Skeletal muscle cell (primary cell): ENCODE measurements around the gene PARD3B.

Experiments
- DNase-seq: peaks from one replicate; pipeline ENCODE4 v3.0.0-alpha.2; 2010; ENCODE audit warnings: low read depth
- H3K4me3 ChIP-seq: 2 replicates; pipeline ENCODE4 v1.5.1; 2011; ENCODE audit warnings: low read depth, mild to moderate bottlenecking, control low read depth, low read length, moderate library complexity

Gene PARD3B

DNA sequence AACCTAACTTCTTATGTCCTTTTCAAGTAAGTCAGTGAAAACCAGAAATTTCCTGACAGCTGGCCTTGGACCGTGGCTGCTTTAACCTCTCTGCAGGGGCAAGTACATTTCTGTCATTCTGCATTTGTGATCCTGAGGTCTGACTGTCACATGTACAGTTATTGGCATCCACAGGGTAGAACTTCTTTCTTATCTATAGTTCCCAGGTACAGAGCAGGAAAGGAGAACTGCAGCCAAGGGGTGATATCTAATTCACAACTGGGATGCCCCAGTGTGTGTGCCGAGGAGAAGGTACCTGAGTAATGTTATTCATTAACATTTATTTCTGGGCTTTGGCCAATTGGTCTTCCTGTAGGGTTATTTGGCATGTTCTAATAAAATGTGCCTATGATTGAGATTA, 468.9 kb downstream of the PARD3B start:
- no peak for DNase-seq
- H3K4me3 ChIP-seq: no peak overlapping the region

DNA sequence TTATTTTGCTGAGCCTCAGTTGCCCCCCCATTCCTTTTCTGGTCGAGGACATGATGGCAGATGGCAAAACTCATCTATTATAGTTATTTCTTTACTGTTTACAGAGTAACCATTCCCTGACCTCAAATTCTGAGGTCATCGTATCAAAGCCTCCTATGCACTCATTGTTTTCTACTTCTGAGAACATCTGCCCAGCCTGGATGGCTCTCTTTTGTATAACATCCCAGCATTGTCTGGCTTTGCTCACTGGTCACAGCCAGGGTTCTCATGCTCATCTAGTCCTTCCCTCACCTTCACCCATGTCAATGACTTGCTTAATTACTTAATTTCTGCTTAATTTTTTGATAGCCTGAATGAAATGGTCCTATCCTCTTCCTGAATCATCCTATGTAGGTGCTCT, 472.1 kb downstream of the PARD3B start:
- no peak for DNase-seq
- no peak overlapping the region for H3K4me3 ChIP-seq

DNA sequence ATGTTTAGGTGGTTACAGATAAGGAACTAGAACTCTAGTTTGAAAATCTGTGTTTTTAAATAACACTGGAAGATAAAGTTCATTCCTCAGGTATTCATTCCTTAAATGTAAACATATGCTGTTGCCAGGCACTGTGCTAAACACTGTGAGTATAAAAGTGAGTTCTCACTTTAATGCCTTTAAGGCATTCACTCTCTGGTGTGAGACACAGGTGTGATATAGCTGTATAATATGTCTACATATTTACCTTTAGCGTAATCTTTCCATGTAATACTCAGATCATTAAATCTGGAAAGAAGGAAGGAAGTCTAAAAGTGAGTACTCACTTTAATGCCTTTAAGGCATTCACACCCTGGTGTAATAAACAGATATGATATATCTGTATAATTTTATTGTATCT, 472.6 kb downstream of the PARD3B start:
- DNase-seq: no peak
- no peak overlapping the region for H3K4me3 ChIP-seq

DNA sequence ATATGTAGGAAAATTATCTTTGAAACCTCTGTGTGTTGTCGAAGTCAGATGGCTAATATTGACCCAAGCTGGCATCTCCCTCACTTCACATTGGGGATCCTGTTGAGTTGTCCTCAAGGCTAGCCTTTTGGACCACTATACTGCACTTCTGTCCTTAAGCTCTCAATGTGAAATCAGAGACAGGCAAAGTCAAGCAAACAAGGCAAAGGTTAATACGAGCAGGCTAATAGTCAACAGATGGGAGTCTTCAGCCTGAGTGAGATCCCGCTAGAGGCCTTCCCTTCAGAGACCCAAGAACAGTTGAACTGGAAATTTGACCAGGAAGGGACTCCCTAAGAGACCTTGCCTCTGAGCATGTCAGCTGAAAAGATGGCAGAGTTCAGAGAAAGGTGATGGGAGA, 475.4 kb downstream of the PARD3B start:
- no peak for DNase-seq
- H3K4me3 ChIP-seq: no peak overlapping the region

DNA sequence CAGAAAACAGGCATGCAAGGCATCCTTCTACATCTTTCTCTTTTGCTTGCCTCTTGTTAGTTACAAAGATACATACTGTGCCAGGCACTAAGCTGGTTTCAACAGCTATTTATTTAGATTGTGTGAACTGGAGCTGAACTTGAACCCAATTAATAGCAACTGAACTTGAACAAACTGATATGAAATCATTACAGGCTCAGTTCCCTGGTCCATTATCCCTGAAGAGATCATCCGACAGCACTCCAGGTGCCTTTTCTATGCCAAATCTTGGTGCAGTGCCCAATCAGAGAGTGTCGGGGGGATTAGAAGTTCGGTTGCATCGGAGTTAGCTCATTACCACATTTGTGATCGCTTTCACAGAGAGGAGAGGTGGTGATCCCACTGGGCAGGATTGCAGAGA, 477.6 kb downstream of the PARD3B start:
- no peak overlapping the region for H3K4me3 ChIP-seq
- DNase-seq: no peak

DNA sequence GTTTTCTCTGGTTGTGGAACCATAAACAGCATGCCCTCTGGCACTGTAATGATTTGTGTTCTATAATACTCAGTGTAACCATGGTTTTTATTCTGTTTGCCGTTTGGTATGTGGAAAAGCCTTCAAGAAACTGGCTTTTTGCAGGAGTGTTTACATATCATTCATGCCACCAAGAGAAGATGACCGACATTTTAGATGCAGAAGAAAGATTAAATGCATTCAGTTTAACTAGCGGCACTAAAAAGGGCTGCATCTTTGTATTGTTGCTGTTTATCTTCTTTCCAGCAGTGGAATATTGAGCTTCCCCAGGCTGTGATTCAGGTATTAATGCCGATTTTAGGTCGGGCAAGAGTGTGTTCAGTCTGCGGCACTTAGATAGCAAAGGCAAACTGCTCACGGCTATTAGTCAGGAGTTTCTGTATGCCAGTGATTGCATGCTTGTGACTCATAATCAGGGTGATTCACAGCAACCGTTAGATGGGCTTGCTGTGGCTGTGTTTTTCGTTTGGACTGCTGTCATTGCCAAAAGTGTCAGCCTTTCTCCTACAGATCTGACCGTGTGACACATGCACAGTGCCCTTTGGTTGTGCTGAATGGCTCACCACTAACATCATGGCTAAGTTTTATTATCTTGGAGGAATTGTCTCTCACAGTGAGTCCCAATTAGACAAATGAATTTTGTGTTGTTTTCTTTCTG, 479.7 kb downstream of the PARD3B start:
- no peak overlapping the region for H3K4me3 ChIP-seq

DNA sequence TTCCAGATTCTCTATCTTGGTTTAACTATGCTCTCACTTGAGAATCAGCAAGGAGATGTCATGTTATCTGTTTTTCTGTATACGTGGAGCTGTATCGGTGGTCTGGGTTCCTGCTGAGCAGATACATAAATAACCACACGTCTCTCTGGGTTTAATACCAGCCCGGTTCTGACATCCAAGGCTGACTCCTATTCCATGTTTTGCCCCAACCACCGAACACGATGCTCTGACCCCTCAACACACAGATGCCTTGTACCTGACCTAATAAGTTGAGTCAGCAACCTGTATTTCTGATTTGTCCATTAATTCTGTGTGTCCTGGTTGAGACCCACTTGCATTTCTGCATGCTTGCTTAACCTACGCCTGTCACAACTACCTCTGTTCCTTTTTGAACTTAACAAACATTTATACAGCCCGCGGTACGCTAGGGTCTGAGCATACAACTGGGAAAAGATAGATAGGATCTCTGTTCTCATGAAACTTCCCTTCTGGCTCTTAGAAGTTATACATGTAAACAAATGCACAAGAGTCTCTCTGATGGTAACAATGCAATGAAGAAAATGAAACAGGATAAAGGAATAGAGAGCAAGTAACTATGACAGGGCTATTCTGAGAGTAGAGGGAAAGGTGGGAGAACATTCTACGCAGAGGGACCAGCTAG, 480.4 kb downstream of the PARD3B start:
- no peak for DNase-seq
- H3K4me3 ChIP-seq: no peak overlapping the region

More for the DNA sequence above, 479.7 kb downstream of the PARD3B start:
- DNase-seq: peak; percentile 89

DNA sequence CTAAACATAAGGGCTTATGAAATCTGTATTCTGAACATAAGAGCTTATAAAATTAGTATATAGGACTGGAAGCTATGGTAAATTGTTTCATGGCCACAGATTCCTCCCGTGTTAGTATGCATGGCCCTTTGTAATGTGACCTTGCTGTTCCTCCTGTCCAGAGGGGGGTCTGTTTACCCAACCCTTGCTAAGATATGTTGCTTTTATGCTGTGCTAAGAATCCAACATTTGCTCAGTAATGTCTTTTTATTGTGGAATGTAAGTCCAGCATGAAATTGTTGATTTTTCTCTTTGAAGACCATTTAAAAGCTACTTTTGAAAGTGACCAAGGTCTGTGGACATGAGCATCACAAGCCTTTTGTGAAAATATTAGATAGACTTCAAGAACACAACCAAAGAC, 485.4 kb downstream of the PARD3B start:
- DNase-seq: no peak

DNA sequence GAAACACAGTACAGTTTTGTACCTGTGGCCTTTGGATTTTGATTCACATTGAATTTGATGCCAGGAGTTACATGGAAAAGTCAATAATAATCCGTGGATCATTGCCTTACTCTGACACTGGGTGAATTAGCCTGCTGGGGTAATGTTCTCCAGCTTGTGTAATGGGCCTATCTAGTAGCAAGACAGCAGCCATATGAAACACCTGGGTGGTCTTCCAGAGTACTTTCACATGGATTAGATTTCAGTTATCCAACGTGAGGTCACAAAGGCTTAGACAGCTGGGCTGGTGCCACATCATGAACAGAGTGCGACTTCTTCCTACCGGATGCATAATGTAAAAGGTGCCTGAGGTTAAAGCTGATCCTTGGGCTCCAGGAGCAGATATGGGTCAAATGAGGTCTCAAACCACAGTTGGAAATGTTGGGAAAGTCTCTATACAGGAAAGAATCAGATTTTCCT, 486.8 kb downstream of the PARD3B start:
- H3K4me3 ChIP-seq: no peak overlapping the region
- no peak for DNase-seq

More for the DNA sequence above, 485.4 kb downstream of the PARD3B start:
- H3K4me3 ChIP-seq: no peak overlapping the region

DNA sequence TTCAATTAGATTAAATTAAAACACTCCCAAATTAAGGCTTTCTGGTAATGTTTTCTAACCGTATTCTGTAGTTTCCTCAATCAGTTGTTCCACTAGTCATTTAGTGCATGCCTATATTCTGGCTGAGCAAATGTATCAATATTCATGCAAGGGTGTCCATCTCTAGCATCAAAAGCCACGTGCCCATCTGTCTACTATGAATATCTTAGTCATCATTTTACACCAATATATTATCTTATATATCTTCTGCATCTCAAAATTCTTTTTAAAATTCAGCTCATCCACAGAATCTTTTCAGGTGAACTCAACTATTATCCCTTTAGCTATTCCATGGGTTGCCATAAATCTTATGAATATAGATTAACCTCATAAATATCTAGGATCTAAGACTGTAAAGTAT, 488.2 kb downstream of the PARD3B start:
- DNase-seq: no peak
- no peak overlapping the region for H3K4me3 ChIP-seq

DNA sequence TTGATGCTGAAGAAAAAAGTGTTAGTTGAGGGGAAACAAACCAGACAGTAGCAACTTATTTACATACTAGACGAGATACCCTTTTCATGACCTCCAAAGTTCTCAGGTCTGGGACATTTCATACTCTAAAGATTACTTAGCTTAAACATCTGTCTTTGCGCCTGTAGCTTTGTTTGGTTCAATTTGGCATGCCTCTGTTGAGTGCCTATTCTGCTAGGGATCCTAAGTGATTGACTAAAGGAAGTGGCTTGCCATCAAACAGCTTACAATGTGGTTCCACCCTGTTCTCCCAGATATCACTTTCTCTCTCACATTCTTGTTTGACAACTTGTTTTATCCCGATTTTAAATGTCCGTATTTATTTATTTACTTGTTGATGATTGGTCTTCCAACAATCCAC, 488.8 kb downstream of the PARD3B start:
- H3K4me3 ChIP-seq: no peak overlapping the region
- DNase-seq: no peak

DNA sequence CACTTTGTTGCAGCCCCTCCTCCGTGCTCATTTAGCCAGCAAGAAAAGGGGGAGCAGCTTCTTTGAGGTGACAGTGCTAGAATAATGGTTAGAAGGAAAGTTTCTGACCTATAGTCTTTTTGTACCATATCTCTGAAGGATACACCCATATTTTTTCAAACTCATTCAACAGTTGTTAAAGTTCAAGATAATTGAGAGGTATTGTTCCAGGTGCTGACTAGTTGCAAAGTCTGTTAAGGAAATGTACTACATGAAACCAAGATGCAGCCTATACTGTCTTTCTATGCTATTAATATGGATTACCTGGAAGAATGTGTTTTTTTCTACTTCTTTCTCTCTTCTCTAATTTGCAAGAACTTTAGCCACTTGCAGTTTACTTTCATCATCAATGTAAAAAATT, 495.0 kb downstream of the PARD3B start:
- no peak for DNase-seq
- H3K4me3 ChIP-seq: no peak overlapping the region

DNA sequence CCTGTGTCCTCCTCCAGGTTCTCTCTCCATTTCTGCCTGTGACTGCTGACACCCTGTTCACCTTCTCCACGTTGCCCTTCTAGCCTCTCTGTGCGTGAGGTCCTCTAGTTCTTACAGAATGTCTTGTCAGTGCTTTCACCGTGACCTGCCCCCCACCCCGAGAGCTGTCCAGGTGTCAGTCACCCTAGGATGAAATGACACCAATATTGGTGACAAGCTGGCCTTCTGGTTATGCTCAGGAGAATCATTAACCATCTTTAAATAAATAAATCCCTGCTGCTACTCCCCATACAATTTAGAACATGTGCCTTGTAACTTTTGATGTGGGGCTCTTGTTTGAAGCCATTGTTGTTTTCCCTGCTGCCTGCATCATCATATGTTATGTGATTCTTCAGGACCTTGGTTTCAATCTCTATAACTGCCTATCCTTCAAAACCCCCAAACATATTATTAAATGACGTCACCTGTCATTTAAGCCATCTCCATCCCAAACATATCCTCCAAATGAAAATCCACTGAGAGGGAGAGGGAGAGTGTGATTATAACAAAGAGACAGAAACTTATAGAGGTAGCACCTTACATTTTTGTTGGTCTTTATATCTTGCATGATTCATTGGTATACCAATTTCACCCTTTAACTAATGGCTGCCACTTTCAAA, 496.3 kb downstream of the PARD3B start:
- H3K4me3 ChIP-seq: no peak overlapping the region
- DNase-seq: no peak

DNA sequence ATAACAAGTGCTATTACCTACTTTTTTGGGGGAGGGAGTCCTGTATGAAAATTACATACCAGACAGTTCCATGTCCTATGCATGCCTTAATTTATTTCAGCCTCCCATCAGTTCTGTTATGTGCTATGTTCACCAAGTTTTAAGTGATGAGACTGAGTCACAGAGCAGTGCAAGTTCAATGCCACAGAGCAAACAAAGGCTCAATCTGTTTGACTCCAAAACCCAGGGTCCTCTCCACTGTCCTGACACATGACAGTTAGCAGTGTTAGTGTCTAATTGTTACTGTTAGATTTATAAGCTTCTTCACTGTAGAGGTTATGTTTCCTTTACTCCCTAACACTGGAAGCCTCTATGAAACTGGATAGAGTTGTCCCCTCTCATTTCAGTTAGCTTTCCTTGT, 498.0 kb downstream of the PARD3B start:
- no peak overlapping the region for H3K4me3 ChIP-seq
- no peak for DNase-seq

DNA sequence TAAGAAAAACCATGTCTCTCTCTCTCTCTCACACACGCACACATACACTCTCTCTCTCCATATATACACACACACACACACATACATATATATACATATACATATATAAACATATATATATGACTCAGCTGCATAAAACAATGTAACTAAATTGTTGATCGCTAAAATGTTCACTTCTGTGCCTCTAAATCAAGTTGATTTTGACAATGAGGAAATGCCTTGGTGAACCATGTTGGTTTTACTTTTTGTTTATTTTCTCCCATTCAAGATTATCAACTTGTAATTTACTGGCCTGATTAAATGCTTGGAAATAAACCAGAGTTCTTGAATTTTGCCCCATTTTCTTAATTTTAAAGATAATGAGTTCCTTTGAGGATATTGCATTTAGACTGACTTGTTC, 500.4 kb downstream of the PARD3B start:
- no peak for DNase-seq
- no peak overlapping the region for H3K4me3 ChIP-seq

DNA sequence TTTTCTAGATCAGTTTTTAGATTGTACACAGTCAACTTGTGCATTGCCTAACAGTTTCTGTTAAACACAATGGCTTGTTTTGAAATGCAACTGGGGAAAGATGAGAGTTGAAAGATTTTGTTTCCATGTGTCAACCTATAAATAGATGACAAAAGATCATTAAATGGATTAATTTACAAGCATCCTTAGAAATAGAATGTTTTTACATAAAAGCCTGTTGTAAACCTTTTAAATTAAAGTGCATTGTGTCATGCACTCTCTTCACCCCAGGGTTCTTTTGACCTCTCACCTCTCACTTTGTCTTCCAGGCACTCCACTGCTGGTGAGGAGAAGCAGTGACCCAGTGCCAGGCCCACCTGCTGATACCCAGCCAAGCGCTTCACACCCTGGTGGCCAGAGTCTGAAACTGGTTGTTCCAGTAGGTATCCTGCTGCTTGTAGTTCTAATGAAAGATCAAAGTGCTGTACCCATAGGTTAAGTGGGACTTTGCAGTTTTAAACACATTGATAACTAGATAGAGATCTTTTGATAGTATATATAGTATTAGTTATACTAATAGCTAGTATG, 502.1 kb downstream of the PARD3B start:
- no peak for DNase-seq
- no peak overlapping the region for H3K4me3 ChIP-seq

DNA sequence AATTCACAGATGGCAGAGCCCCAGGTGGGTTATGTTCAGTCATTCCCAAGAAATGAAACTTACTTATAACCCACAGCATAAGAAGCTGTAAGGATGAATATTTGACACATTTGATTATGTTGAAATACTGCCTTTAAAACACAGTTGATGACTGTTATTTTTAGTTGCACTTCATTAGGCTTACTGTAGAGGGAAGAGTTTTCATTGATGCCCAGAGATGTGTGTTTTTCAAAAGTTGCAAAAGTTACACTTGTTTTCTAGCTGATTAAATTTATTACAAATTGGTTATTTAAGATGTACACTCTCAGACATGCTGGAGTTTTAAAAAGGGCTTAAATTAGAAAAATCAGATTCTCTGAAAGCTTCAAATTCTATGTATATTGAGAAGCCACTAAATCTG, 506.1 kb downstream of the PARD3B start:
- no peak for DNase-seq

DNA sequence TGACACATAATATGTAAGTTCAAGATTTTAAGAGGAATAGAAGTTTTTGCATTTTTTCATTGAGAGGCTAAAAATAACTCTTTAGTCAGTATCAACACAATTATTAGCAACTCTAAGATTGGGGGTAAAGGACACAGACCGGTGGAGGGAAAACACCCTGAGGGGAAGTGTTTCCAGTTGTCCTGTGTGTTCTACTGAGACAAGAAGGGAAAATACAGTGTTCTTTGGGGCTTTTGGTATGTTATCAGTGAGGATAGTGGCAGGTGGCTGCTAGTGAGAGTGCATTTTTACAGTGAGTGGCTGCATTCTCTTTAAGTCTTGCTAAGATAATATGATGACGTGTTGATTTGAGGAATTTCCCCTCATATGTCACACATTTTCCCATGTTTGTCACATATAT, 507.5 kb downstream of the PARD3B start:
- no peak for DNase-seq
- H3K4me3 ChIP-seq: no peak overlapping the region

More for the DNA sequence above, 506.1 kb downstream of the PARD3B start:
- H3K4me3 ChIP-seq: no peak overlapping the region

DNA sequence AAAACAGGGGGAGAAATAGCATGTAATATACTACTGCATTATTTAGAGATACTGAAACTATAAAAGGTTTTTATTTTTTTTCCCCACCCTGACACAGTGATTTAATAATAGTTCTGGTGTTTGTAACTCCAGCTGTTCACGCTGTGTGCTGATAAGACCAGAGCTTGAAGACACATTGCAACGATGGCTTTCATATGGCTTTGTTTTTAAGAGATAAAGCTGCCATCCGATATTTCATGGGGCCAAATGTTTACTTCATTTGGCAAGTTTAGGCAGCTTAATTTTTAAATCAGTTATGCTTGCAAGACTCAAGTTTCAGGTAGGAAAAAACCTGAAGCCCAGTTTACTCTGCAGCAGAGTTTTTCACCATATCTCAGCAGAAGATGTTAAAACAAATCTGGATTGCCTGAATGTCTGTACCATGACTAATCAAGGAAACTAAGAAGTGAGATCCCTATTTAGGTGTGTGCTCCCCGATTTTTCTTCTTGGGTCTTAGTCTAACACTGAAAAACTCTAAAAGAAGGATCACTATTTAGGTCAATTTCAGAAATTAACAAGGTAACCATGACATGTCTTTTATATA, 508.6 kb downstream of the PARD3B start:
- DNase-seq: no peak
- H3K4me3 ChIP-seq: no peak overlapping the region

DNA sequence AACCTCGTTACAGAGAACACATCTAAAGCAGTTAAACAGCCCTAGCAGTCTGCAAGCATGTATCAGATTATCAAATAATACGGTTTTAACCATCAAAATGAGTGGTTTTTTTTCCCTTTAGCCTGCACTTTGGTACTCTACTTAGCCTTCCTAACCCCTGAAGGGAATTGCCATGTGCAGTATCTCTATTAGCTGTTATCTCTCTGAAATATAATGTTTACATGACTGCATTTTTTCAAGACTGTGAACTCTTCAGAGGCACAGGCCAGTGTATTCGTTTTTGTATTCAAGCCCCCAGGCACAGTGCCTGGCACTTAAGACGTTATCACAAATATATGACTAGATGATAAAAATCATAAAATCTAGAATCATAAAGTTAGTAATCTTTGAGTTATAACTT, 509.5 kb downstream of the PARD3B start:
- H3K4me3 ChIP-seq: no peak overlapping the region
- DNase-seq: no peak
